Panc1 (cell line): ENCODE data around the gene SP100.

Experiments used
- CTCF ChIP-seq: fragments of 450-650 bp; IDR thresholded peaks from 2 replicates; pipeline ENCODE4 v1.5.1; 2017; ENCODE audit warnings: mild to moderate bottlenecking
- SIN3A ChIP-seq: IDR thresholded peaks from 2 replicates; pipeline ENCODE4 v1.6.1; 2012; ENCODE audit warnings: low read depth, mild to moderate bottlenecking, low read length, moderate library complexity, borderline replicate concordance; ENCODE audit not compliant: insufficient read depth

- TF ChIP-seq SIN3A (no peak), CTCF (no peak)
Observed at GRCh38 chr2:230521386-230521785, 105.4 kb downstream of the SP100 start.
